ENCODE results near the gene CD300LF.

- TF ChIP-seq REST (IDR thresholded peaks at IDR 0.05; ENCODE audit: insufficient read depth in 1 of 2, low read depth in 2 of 2, low read length in 2 of 2): no peak
- TF ChIP-seq POLR2AphosphoS5 (IDR thresholded peaks at IDR 0.05; ENCODE audit: low read depth, low read length): no peak
- TF ChIP-seq SIN3A (IDR thresholded peaks at IDR 0.05; ENCODE audit: borderline replicate concordance, insufficient read depth, low read length): no peak
- no peak for TF ChIP-seq TAF1 (IDR thresholded peaks at IDR 0.05; ENCODE audit: borderline replicate concordance, insufficient read depth, low read length)
- peak; percentile 26 for TF ChIP-seq FOXP2 (optimal IDR thresholded peaks at IDR 0.05; ENCODE audit: borderline replicate concordance, extremely low read depth, extremely low read length, insufficient read depth)
These were observed 32.2 kb upstream of the CD300LF start for GRCh38 chr17:74744714-74745547.
